Upper lobe of left lung (tissue), 4 donors: ENCODE results near the gene FAM171A2.

Experiments used
- CTCF ChIP-seq, 6 experiments: fragments of 450-650 bp in 4 of 6; fragments of 200-600 bp in 2 of 6; sonication (generic) in 2 of 6; IDR thresholded peaks; one replicate each; pipeline ENCODE4 v1.5.1; 2016 to 2019; ENCODE audit warnings: antibody characterized with exemption in 6 of 6
- EP300 ChIP-seq, 4 donors: sonication (generic); formaldehyde crosslinking; IDR thresholded peaks; one replicate each; pipeline ENCODE4 v1.5.1; 2017; ENCODE audit warnings: antibody characterized with exemption in 4 of 4, control low read depth in 2 of 4
- POLR2A ChIP-seq, 4 donors: fragments of 450-650 bp; IDR thresholded peaks; one replicate each; pipeline ENCODE4 v1.5.1; 2016 to 2017; ENCODE audit warnings: antibody characterized with exemption in 4 of 4, mild to moderate bottlenecking in 2 of 4

DNA sequence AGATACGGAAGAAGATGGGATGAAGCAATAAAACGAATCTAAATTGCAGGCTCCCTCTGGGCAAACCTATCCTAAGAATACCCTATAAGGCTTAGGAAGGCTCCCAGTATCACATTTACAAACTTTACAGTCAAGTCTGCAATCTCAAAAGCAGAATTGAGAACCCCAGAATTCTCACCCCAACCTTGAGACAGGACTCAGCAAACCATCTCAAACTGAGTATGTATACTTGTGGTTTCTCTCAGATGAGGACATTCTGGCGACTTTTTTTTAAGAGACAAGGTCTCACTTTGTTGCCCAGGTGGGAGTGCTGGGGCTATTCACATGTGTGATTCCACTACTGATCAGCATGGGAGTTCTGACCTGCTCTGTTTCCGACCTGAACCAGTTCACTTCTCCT lies 45.1 kb upstream of the FAM171A2 start:
- no peak for TF ChIP-seq CTCF (IDR thresholded peaks at IDR 0.05)
- TF ChIP-seq EP300 (IDR thresholded peaks at IDR 0.05), result no peak
- no peak for TF ChIP-seq POLR2A (IDR thresholded peaks at IDR 0.05)
